Naive thymus-derived CD4-positive, alpha-beta T cell (primary cell): ENCODE measurements around the gene RPL34. TPM values are rescaled to one million over a fixed set of nuclear protein-coding genes. Genes with fewer than 3 reads are reported as not detected.
"Not testable (repeated sequence)": the region's sequence is repeated elsewhere in the genome, so short reads cannot be mapped to it uniquely, and the experiment has no call there.

Experiments
- ATAC-seq: fragments of 150-1000 bp; cut with Tn5 transposase; 2 replicates; pipeline ENCODE4 v1.10.0; 2021; ENCODE audit warnings: mild to moderate bottlenecking, moderate library complexity
- CTCF ChIA-PET: fragments of 350-600 bp; sonication (Branson Sonifier 250); formaldehyde crosslinking; loops from one replicate; lab custom pipeline; 2021; ENCODE audit warnings: antibody characterized with exemption; lab: Charles Lee
- POLR2A ChIA-PET: fragments of 350-600 bp; sonication (Branson Sonifier 250); formaldehyde crosslinking; loops from one replicate; lab custom pipeline; 2021; ENCODE audit warnings: antibody characterized with exemption, inconsistent platforms; lab: Charles Lee
- DNase-seq, 9 donors: peaks; one replicate each; pipeline versions ENCODE4 v3.0.0 to v3.0.0-alpha.2; 2020 to 2022; ENCODE audit warnings: mixed read lengths in 1 of 9
- H3K27ac ChIP-seq: one replicate; pipeline ENCODE4 v1.7.0; 2013; ENCODE audit warnings: mild to moderate bottlenecking, low read depth, low read length, moderate library complexity
- H3K27me3 ChIP-seq, 2 donors: one replicate each; pipeline ENCODE4 v1.7.0; 2013; ENCODE audit warnings: low read length in 2 of 2, mild to moderate bottlenecking in 2 of 2, moderate library complexity in 2 of 2; ENCODE audit not compliant: control insufficient read depth in 2 of 2, insufficient read depth in 2 of 2
- H3K36me3 ChIP-seq, 3 experiments: 1 replicate in 2 of 3; 2 replicates in 1 of 3; pipeline ENCODE4 v1.7.0; 2013; ENCODE audit warnings: low read length in 3 of 3, mild to moderate bottlenecking in 3 of 3, moderate library complexity in 1 of 3; ENCODE audit not compliant: insufficient read depth in 3 of 3, control insufficient read depth in 2 of 3
- H3K4me1 ChIP-seq, 2 donors: one replicate each; pipeline ENCODE4 v1.7.0; 2013; ENCODE audit warnings: low read length in 2 of 2, mild to moderate bottlenecking in 2 of 2, moderate library complexity in 1 of 2; ENCODE audit not compliant: control insufficient read depth in 2 of 2, insufficient read depth in 2 of 2
- H3K4me3 ChIP-seq: 2 replicates; pipeline ENCODE4 v1.7.0; 2013; ENCODE audit warnings: mild to moderate bottlenecking, low read length
- H3K9me3 ChIP-seq, 3 experiments: 1 replicate in 2 of 3; 2 replicates in 1 of 3; pipeline ENCODE4 v1.7.0; 2013; ENCODE audit warnings: low read length in 3 of 3; ENCODE audit not compliant: control insufficient read depth in 2 of 3
- H3K27ac Mint-ChIP-seq, 9 donors: one replicate each; pipeline ENCODE4 v1.8.0; 2020 to 2022; ENCODE audit warnings: mixed read lengths in 9 of 9, mild to moderate bottlenecking in 8 of 9, moderate library complexity in 5 of 9, inconsistent platforms in 2 of 9
- H3K27me3 Mint-ChIP-seq, 5 donors: one replicate each; pipeline ENCODE4 v1.8.0; 2021 to 2022; ENCODE audit warnings: mixed read lengths in 5 of 5, mild to moderate bottlenecking in 1 of 5
- H3K36me3 Mint-ChIP-seq, 5 donors: one replicate each; pipeline ENCODE4 v1.8.0; 2020 to 2022; ENCODE audit warnings: mixed read lengths in 5 of 5, mild to moderate bottlenecking in 3 of 5, inconsistent platforms in 1 of 5
- H3K4me1 Mint-ChIP-seq, 7 donors: one replicate each; pipeline ENCODE4 v1.8.0; 2020 to 2022; ENCODE audit warnings: mixed read lengths in 7 of 7, mild to moderate bottlenecking in 3 of 7, inconsistent platforms in 1 of 7
- H3K4me3 Mint-ChIP-seq, 10 donors: one replicate each; pipeline ENCODE4 v1.8.0; 2020 to 2022; ENCODE audit warnings: mild to moderate bottlenecking in 10 of 10, mixed read lengths in 10 of 10, moderate library complexity in 6 of 10, inconsistent platforms in 2 of 10
- H3K9me3 Mint-ChIP-seq, 11 donors: one replicate each; pipeline ENCODE4 v1.8.0; 2020 to 2022; ENCODE audit warnings: mixed read lengths in 11 of 11, mild to moderate bottlenecking in 4 of 11, inconsistent platforms in 1 of 11, moderate library complexity in 1 of 11
- intact Hi-C, 2 donors: fragments of 100-400 bp; cut with micrococcal nuclease; formaldehyde crosslinking; loops; one replicate each; pipeline ENCODE4 v1.15.1; 2023
- polyA plus RNA-seq, 2 donors: library from polyadenylated mRNA; unstranded; fragments of 300-500 nt; fragmentation: Illumina TruSeq; gene quantifications; one replicate each; pipeline ENCODE4 v1.2.3, GENCODE V29; 2021
- total RNA-seq, 6 experiments: library from RNA in 5 of 6; stranded (reverse) in 5 of 6; gene quantifications; 1 replicate in 5 of 6; 2 replicates in 1 of 6; pipeline ENCODE4 v1.2.3 and lab custom pipeline; 2021 to 2026

Gene RPL34
- total and polyA plus RNA-seq, 7 experiments from 2014 or later, result 1,411 to 6,068 (median 3,263) TPM

GRCh38 chr4:108589961-108590360 lies 30.4 kb upstream of the RPL34 start:
- Histone ChIP-seq H3K27me3 (no peaks in the 10 kb centered on the region), H3K9me3 (no peaks in the 10 kb centered on the region), H3K27ac (no peak overlapping the region), H3K4me1 (no peaks in the 10 kb centered on the region), H3K4me3 (no peak overlapping the region), H3K36me3 (no peaks in the 10 kb centered on the region)
- ChIA-PET CTCF (no interaction called here), POLR2A (no interaction called here)
- intact Hi-C loops, result no loop called here
- no peak overlapping the region for H3K27ac Mint-ChIP-seq
- ATAC-seq, result no peak
- peaks cover 10 to 52% (median 34%) of the 10 kb centered on the region in 5 donors for H3K36me3 Mint-ChIP-seq
- no peak for DNase-seq
- H3K27me3 Mint-ChIP-seq, result no peaks in the 10 kb centered on the region
- peaks cover 0 to 1% (median 0%) of the 10 kb centered on the region in 11 donors for H3K9me3 Mint-ChIP-seq
- H3K4me3 Mint-ChIP-seq, result no peak overlapping the region
- peaks cover 0 to 9% (median 3%) of the 10 kb centered on the region in 7 donors for H3K4me1 Mint-ChIP-seq

GRCh38 chr4:108590776-108591175 lies 29.6 kb upstream of the RPL34 start:
- POLR2A ChIA-PET, result no interaction called here
- Mint-ChIP-seq H3K27ac (no peak overlapping the region), H3K36me3 (peaks cover 10 to 54% (median 36%) of the 10 kb centered on the region in 5 donors), H3K27me3 (no peaks in the 10 kb centered on the region), H3K4me1 (peaks cover 0 to 9% (median 3%) of the 10 kb centered on the region in 7 donors), H3K4me3 (no peak overlapping the region), H3K9me3 (peaks cover 0 to 1% (median 0%) of the 10 kb centered on the region in 11 donors)
- ATAC-seq, result no peak
- Histone ChIP-seq H3K36me3 (no peaks in the 10 kb centered on the region), H3K27ac (no peak overlapping the region), H3K4me3 (no peak overlapping the region), H3K27me3 (no peaks in the 10 kb centered on the region), H3K4me1 (no peaks in the 10 kb centered on the region), H3K9me3 (no peaks in the 10 kb centered on the region)
- CTCF ChIA-PET, result no interaction called here
- DNase-seq, result no peak
- intact Hi-C loops, result no loop called here

DNA sequence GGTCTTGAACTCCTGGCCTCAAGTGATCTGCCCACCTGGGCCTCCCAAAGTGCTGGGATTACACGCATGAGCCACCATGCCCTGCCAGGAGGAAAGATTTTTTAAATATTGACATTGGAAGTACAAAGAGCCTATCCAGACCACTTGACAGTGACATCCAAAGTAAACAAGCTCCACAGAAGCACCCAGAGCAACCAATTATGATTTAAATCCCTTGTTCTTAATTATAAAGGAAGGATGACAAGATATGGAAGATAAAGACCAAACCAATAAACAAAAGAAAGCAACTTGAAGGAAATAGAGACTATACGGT lies 27.7 kb upstream of the RPL34 start:
- H3K27ac ChIP-seq, result no peak overlapping the region
- H3K9me3 ChIP-seq, result no peaks in the 10 kb centered on the region
- H3K36me3 ChIP-seq, result no peaks in the 10 kb centered on the region
- Mint-ChIP-seq H3K4me1 (peaks cover 0 to 11% (median 5%) of the 10 kb centered on the region in 7 donors), H3K27me3 (no peaks in the 10 kb centered on the region), H3K4me3 (no peak overlapping the region), H3K9me3 (peaks cover 0 to 1% (median 0%) of the 10 kb centered on the region in 11 donors), H3K36me3 (peaks cover 6 to 56% (median 38%) of the 10 kb centered on the region in 5 donors), H3K27ac (no peak overlapping the region)
- intact Hi-C loops, result no loop called here
- H3K27me3 ChIP-seq, result no peaks in the 10 kb centered on the region
- ChIA-PET POLR2A (no interaction called here), CTCF (interaction anchor here (1.1 kb wide), 1 partner anchor 574 kb away, joined by 4 read pairs; no protein-coding TSS in a partner anchor)
- no peak overlapping the region for H3K4me3 ChIP-seq
- no peaks in the 10 kb centered on the region for H3K4me1 ChIP-seq
- no peak for ATAC-seq
- no peak for DNase-seq

DNA sequence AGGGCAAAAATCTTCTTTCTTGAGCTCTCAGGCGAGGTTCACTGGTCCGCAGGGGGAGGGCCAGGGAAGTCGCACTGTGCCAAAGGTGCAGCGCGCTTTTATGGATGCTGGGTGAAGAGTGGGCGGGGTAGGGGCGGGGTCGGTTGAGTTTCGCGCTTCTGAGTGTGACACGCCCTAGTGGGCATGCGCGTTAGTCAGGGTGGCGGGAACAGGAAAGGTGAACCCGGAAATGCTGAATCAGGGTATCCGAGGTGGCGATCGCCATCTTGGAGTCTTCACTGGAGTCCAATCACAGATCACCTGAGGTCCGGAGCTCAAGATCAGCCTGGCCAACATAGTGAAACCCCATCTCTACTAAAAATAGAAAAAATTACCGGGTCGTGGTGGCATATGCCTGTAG lies 26.1 kb upstream of the RPL34 start:
- CTCF ChIA-PET, H3K27me3 Mint-ChIP-seq, H3K27me3 ChIP-seq, H3K27ac ChIP-seq, H3K9me3 ChIP-seq, H3K36me3 ChIP-seq, DNase-seq, intact Hi-C loops, H3K4me3 Mint-ChIP-seq, ATAC-seq, H3K9me3 Mint-ChIP-seq, H3K4me1 ChIP-seq, H3K4me3 ChIP-seq, H3K27ac Mint-ChIP-seq: not testable (repeated sequence)
- POLR2A ChIA-PET, result interaction anchor here (0.7 kb wide), 2 partner anchors 8 to 592 kb away, joined by 3 to 4 read pairs; no protein-coding TSS in a partner anchor
- Mint-ChIP-seq H3K36me3 (peaks cover 6 to 54% (median 35%) of the 10 kb centered on the region in 5 donors), H3K4me1 (peaks cover 0 to 15% (median 5%) of the 10 kb centered on the region in 7 donors)

- H3K4me3 Mint-ChIP-seq, result no peak overlapping the region
- intact Hi-C loops, result no loop called here
- POLR2A ChIA-PET, result interaction anchor here (0.7 to 1.6 kb wide), 4 partner anchors 10 to 426 kb away, joined by 3 to 4 read pairs (median 3); no protein-coding TSS in a partner anchor
- Histone ChIP-seq H3K4me3 (no peak overlapping the region), H3K4me1 (peaks cover 0 to 5% of the 10 kb centered on the region in 2 donors), H3K27ac (no peak overlapping the region), H3K36me3 (no peaks in the 10 kb centered on the region), H3K27me3 (no peaks in the 10 kb centered on the region), H3K9me3 (no peaks in the 10 kb centered on the region)
- peaks cover 6 to 43% (median 27%) of the 10 kb centered on the region in 5 donors for H3K36me3 Mint-ChIP-seq
- ATAC-seq (no peak), DNase-seq (no peak)
- H3K9me3 Mint-ChIP-seq, result no peaks in the 10 kb centered on the region
- H3K27me3 Mint-ChIP-seq, result no peaks in the 10 kb centered on the region
- H3K4me1 Mint-ChIP-seq, result peaks cover 0 to 28% (median 11%) of the 10 kb centered on the region in 7 donors
- no peak overlapping the region for H3K27ac Mint-ChIP-seq
- CTCF ChIA-PET, result interaction anchor here (0.9 kb wide), 1 partner anchor 10 kb away, joined by 3 read pairs; no protein-coding TSS in a partner anchor
Measured at GRCh38 chr4:108596344-108596743, 24.0 kb upstream of the RPL34 start.

- Mint-ChIP-seq H3K9me3 (peaks cover 0 to 2% (median 0%) of the 10 kb centered on the region in 11 donors), H3K27me3 (no peaks in the 10 kb centered on the region), H3K27ac (peak overlapping the region in 8 of 9 donors; percentile 45 to 91 (median 75)), H3K4me1 (peaks cover 9 to 36% (median 28%) of the 10 kb centered on the region in 7 donors), H3K36me3 (peaks cover 0 to 15% (median 14%) of the 10 kb centered on the region in 5 donors), H3K4me3 (peak overlapping the region in 7 of 10 donors; percentile 30 to 63 (median 50))
- ATAC-seq (no peak), DNase-seq (no peak)
- H3K27me3 ChIP-seq, result no peaks in the 10 kb centered on the region
- intact Hi-C loops, result loop anchor here in 1 of 2 donors (1.0 kb wide), 3 partner anchors 11 to 556 kb away; partner anchors contain the start of gene RPL34
- H3K4me1 ChIP-seq, result peaks cover 0 to 15% of the 10 kb centered on the region in 2 donors
- ChIA-PET CTCF (no interaction called here), POLR2A (interaction anchor here (0.7 kb wide), 1 partner anchor 73 kb away, joined by 3 read pairs; no protein-coding TSS in a partner anchor)
- no peak overlapping the region for H3K4me3 ChIP-seq
- no peaks in the 10 kb centered on the region for H3K36me3 ChIP-seq
- no peaks in the 10 kb centered on the region for H3K9me3 ChIP-seq
- no peak overlapping the region for H3K27ac ChIP-seq
Measured at GRCh38 chr4:108601106-108601505, 19.3 kb upstream of the RPL34 start.
